HG03460 (cell line): Measurements from ENCODE around the gene RBM6.
"Not testable (repeated sequence)": the region's sequence is repeated elsewhere in the genome, so short reads cannot be mapped to it uniquely, and the experiment has no call there.

ENCODE experiments used
- ATAC-seq: cut with Tn5 transposase; IDR thresholded peaks from one replicate; pipeline ENCODE4 v1.9.1; 2021; ENCODE audit not compliant: unreplicated experiment

RBM6 gene

GRCh38 chr3:49912881-49913281 is 27.1 kb upstream of the RBM6 start:
- ATAC-seq: no peak

- ATAC-seq: no peak
Observed at GRCh38 chr3:49914906-49915305, 25.0 kb upstream of the RBM6 start.

- ATAC-seq: no peak
Observed at GRCh38 chr3:49916686-49917085, 23.3 kb upstream of the RBM6 start.

- ATAC-seq: not testable (repeated sequence)
Observed at GRCh38 chr3:49917806-49918590, 22.0 kb upstream of the RBM6 start.

GRCh38 chr3:49924683-49925082 is 15.3 kb upstream of the RBM6 start:
- no peak for ATAC-seq

GRCh38 chr3:49925485-49925884 is 14.5 kb upstream of the RBM6 start:
- no peak for ATAC-seq

GRCh38 chr3:49926117-49926728 is 13.7 kb upstream of the RBM6 start:
- no peak for ATAC-seq

GRCh38 chr3:49927798-49928197 is 12.2 kb upstream of the RBM6 start:
- no peak for ATAC-seq

GRCh38 chr3:49928481-49929017 is 11.4 kb upstream of the RBM6 start:
- ATAC-seq: no peak

- ATAC-seq: peak; percentile 82
Observed at GRCh38 chr3:49929291-49930167, 10.4 kb upstream of the RBM6 start, which contains the start of gene MON1A. Gene MON1A, minus strand, starts transcription at chr3:49929811. Its CDS starts 16,465 bp downstream, at chr3:49913346.

GRCh38 chr3:49930168-49930690 is 9.7 kb upstream of the RBM6 start:
- no peak for ATAC-seq

GRCh38 chr3:49930922-49931321 is 9.0 kb upstream of the RBM6 start:
- ATAC-seq: no peak

GRCh38 chr3:49932281-49932680 is 7.7 kb upstream of the RBM6 start:
- ATAC-seq: not testable (repeated sequence)

GRCh38 chr3:49937090-49937489 is 2.9 kb upstream of the RBM6 start:
- no peak for ATAC-seq

- ATAC-seq: no peak
Observed at GRCh38 chr3:49940667-49941249, 808 bp downstream of the RBM6 start.

GRCh38 chr3:49942651-49943050 is 2.7 kb downstream of the RBM6 start:
- no peak for ATAC-seq

GRCh38 chr3:49952924-49953323 is 13.0 kb downstream of the RBM6 start:
- no peak for ATAC-seq

- ATAC-seq: no peak
Observed at GRCh38 chr3:49955636-49956035, 15.7 kb downstream of the RBM6 start.

- no peak for ATAC-seq
Observed at GRCh38 chr3:49966233-49966942, 26.4 kb downstream of the RBM6 start.

GRCh38 chr3:49967291-49967690 is 27.3 kb downstream of the RBM6 start:
- ATAC-seq: no peak
